HG02970 (cell line): Measurements from ENCODE around the gene GSTT2B.
A peak's percentile ranks its signal among the peaks of the same experiment; 100 is the strongest.
"Not testable (repeated sequence)": the region's sequence is repeated elsewhere in the genome, so short reads cannot be mapped to it uniquely, and the experiment has no call there.

Experiments used
- ATAC-seq: cut with Tn5 transposase; IDR thresholded peaks from one replicate; pipeline ENCODE4 v1.9.1; 2021; ENCODE audit warnings: mild to moderate bottlenecking, moderate library complexity, moderate number of reproducible peaks; ENCODE audit not compliant: unreplicated experiment, low FRiP score

Gene GSTT2B

DNA sequence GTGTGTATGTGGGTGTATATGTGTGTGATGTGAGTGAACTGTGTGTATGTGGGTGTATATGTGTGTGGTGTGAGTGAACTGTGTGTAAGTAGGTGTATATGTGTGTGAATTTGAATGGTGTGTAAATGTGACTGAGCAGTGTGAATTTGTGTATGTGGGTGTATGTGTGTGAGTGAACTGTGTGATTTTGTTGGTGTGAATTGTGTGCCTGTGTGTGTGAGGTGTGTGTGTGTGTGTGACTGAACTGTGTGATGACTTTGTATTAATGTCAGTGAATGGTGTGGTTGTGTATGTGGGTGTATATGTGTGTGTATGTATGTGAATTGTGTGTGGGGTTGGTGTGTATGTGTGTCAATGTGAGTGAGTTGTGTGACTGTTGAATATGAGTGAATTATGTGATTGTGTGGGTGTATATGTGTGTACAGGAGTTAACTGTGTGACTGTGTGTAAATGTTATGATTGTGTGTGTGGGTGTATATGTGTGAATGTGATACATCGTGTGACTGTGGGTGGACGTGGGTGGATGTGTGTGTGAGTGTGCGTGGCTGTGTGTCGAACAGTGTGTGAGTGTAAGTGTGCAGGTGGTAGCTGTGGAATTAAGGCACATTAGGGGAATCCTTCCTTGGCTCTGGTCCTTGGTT, 25.7 kb upstream of the GSTT2B start:
- ATAC-seq, result not testable (repeated sequence)

DNA sequence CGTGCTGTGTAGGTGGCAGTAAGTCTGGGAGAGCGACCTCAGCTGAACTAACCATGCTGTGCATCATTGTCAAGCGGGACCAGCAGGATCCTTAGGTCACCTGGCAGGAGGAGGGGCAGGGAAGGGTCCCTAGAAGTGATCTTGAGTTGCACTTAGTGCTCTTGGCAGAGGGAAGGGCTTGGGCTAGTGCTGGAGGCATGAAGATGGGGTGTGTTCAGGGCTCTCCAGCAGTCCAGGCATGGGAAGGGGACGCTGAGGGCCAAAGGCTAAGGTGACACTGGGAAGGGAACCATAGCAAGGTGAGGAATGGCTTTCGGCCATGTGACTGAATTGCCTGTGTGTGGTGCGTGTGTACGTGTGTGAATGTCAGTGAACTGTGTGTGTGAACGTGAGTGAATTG, 25.1 kb upstream of the GSTT2B start:
- not testable (repeated sequence) for ATAC-seq

DNA sequence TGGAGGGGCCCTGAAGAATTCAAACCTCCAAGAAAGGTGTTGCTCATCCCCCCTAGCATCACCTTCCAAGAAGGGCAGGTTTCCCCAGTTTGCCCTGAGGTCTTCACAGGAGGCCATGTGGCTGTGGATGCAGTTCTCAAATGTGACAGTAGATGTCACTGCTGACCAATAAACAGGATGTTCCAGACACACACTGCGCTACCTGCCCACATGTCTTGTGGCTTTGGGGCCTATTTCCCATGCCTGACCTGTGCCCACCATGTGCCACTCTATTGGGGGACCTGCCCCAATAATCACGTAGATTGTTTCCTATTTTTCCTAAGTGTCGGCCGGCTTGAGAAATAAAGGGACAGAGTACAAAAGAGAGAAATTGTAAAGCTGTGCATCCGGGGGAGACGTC, 23.4 kb upstream of the GSTT2B start:
- no peak for ATAC-seq

DNA sequence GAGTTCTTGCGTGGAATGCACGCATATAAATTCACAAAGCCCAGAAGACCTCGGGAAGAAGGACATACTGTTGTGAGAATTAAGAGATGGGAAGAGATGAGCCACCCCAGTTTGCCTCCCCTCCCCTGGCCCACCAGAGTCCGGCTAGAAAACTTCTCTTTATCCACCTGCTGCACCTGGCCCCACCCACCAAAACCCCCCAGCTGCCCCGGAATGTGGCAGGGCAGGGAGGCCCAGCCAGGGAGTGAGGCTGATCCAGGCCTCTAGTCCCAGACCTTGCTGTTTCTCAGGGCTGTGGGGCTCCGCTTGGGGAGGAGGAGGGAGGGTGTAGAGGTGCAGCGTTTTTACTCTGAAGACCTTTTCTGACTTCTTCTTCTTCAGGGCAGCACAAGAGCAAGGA, 19.6 kb upstream of the GSTT2B start:
- not testable (repeated sequence) for ATAC-seq

DNA sequence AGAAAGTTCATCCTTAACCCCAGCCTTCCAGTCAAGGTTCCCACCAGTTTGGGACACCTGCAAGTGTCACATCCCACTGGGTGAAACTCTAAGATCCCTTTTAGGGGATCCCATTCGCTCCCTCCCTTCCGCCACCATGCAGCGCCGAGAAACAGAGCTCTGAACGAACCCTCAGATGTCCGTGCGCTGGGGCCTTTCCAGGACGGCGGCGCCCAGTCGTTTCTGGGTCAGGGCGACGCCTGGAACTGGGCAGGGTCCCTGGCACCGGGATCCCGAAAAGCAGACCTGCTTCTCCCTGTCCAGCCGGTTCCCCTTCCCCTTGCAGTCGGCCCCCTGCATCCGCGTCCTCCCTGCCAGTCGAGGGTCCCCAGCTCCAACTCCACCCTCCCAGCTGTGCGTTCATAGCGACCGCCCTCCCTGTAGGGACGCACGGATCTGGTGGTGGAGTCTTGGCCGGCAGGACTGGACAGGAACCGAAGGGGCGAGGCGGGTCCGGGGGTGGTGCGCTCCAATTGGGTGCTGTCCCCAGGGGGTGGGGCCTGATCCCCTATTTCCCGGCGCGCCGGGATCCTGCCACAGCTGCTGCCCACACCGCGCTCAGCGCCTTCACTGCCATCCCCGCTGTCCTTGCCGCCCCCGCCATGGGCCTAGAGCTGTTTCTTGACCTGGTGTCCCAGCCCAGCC, 18.7 kb upstream of the GSTT2B start, which contains the start of gene GSTT2:
Gene GSTT2, plus strand, starts transcription at position 578 of the 684 bp plus-strand sequence.
- ATAC-seq, result not testable (repeated sequence)

DNA sequence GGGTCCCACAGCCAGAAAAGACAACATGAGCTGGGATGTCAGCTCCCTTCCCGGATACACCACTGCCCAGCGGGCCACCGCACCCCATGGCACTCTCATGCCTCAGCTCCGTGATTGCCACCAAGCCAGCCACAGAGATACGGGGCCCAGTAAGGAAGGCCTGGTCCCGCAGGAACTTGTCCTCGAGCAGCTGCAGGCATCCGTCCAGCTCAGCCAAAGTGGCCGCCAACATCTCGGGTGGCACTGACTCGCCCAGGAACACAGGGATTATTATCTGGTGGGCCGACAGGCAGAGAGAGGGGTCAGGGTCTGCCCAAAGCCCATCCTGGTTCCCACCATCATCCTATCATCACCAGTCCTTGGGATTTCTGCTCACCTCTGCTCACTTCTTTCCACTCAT, 16.3 kb upstream of the GSTT2B start:
- ATAC-seq, result not testable (repeated sequence)

DNA sequence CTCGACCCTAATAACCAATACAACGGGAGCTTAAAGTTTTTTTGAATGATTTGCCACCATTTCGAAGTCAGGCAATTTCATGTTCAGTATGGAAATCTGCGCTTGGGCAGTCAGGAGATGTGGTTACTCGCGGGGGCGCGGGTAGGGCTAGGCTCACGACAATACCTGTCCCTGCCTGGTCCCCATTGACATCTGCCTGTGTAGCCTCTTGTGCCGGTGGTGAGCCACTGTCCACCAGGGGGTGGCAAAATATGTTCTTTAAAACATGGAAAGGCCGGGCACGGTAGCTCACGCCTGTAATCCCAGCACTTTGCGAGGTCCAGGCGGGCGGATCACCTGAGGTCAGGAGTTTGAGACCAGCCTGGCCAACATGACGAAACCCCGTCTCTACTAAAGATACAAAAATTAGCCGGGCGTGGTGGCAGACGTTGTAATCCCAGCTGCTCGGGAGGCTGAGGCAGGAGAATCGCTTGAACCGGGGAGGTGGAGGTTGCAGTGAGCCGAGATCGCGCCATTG, 13.9 kb upstream of the GSTT2B start:
- not testable (repeated sequence) for ATAC-seq

DNA sequence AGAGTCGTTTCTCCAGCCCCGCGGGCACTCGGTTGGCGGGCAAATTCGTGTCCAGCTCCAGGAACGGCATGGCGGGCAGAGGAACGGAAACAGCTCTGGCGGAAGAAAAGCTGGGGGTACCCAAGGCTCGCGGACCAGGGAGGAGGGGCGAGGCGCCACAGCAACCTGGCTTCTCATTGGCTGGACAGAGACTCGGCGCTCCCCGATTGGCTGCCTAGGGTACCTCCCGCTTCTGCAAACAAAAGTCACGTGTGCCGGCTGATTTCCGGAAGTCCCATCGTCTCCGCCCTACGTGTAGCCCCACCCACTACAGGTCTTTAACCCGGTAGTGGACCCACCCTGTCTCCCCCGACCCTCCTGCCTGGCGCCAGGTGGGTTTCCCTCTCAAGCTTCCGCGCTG, 13.3 kb upstream of the GSTT2B start, which contains the start of gene DDT:
Gene DDT, minus strand, starts transcription at position 97 of the 400 bp plus-strand sequence. Its CDS starts 27 bp downstream, at position 70.
- ATAC-seq, result peak; percentile 90

DNA sequence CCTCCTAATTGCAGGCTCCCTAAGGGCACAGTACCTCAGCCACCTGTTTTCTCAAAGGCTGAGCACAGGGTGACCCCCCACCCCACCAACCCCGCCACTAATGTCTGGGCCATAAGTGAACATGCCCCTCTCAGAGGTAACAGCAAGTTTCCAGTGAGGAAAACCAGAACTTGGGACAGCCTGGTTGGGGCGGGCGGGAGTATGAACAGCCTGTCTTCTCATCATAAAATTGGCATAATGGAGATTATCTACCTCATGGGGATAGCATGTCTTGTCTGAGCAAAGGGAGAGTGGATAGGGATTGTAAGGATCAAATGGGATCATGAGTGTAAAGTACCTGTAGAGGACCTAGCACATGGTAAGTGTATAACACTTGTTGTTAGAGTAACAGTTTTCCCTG, 10.9 kb upstream of the GSTT2B start:
- ATAC-seq, result not testable (repeated sequence)

DNA sequence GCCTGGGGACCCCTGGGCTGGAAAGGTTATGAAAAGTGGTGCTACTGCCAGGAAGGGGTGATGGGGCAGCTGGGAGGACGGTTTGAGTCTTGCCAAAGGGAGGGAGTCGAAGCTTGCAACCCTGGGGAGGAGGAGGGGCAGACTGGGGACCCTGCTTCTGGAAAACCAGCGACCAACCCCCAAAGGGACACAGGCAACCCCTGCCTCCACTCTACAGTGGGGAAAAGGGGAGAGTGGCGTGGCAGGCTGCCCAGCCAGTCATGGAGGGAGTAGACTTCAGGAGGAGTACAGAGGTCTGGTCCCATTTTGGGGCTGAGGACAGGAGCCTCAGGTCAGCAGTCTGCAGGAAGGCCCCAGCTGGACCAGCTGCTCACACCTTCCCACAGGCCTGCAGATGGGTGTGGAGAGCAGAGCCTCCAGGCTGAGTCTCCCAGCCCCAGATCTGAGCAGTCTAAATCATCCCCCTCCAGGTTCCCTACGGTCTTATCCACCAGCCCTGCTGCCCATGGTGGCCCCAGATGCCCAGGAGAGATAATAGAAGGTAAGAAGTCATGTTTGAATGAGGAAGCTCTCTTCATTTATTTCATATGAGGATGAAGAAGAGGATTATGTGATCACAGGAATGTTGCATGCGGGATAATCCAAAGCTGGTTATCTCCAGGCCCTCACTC, 10.0 kb upstream of the GSTT2B start:
- ATAC-seq, result no peak

DNA sequence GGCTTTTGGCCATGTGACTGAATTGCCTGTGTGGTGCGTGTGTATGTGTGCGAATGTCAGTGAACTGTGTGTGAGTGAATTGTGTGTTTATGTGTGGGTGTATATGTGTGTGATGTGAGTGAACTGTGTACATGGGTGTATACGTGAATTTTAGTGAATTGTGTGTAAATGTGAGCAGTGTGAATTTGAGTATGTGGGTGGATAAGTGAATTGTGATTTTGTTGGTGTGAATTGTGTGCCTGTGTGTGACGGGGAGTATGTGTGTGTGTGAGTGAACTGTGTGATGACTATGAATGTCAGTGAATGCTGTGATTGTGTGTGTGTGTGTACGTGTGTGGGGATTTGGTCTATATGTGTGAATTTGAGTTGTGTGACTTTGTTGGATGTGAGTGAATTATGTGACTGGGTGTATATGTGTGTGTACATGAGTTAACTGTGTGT, 9.2 kb upstream of the GSTT2B start:
- no peak for ATAC-seq

DNA sequence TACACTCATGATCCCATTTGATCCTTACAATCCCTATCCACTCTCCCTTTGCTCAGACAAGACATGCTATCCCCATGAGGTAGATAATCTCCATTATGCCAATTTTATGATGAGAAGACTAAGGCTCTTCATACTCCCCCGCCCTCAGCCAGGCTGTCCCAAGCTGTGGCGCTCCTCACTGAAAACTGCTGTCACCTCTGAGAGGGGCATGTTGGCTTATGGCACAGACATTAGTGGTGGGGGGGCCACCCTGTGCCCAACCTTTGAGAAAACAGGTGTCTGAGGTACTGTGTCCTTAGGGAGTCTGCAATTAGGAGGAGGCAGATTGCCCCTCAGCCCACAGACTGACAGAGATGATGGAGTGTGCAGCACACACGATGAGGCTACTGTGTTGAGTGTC, 8.1 kb upstream of the GSTT2B start:
- ATAC-seq, result no peak

DNA sequence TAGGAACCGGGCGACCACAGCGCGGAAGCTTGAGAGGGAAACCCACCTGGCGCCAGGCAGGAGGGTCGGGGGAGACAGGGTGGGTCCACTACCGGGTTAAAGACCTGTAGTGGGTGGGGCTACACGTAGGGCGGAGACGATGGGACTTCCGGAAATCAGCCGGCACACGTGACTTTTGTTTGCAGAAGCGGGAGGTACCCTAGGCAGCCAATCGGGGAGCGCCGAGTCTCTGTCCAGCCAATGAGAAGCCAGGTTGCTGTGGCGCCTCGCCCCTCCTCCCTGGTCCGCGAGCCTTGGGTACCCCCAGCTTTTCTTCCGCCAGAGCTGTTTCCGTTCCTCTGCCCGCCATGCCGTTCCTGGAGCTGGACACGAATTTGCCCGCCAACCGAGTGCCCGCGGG, 5.6 kb upstream of the GSTT2B start, which contains the start of gene DDTL:
Gene DDTL, plus strand, starts transcription at position 321 of the 400 bp plus-strand sequence. Its CDS starts 27 bp downstream, at position 348.
- ATAC-seq, result peak; percentile 91

DNA sequence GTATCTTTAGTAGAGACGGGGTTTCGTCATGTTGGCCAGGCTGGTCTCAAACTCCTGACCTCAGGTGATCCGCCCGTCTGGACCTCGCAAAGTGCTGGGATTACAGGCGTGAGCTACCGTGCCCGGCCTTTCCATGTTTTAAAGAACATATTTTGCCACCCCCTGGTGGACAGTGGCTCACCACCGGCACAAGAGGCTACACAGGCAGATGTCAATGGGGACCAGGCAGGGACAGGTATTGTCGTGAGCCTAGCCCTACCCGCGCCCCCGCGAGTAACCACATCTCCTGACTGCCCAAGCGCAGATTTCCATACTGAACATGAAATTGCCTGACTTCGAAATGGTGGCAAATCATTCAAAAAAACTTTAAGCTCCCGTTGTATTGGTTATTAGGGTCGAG, 5.1 kb upstream of the GSTT2B start:
- ATAC-seq, result not testable (repeated sequence)

DNA sequence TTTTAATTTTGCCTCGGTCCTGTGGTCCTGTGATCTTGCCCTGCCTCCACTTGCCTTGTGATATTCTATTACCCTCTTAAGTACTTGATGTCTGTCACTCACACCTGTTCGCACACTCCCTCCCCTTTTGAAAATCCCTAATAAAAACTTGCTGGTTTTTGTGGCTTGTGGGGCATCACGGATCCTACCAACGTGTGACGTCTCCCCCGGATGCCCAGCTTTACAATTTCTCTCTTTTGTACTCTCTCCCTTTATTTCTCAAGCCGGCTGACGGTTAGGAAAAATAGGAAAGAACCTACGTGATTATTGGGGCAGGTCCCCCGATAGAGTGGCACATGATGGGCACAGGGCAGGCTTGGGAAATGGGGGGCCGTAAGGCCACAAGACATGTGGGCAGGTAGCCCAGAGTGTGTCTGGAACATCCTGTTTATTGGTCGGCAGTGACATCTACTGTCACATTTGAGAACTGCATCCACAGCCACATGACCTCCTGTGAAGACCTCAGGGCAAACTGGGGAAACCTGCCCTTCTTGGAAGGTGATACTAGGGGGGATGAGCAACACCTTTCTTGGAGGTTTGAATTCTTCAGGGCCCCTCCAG, 4.6 kb downstream of the GSTT2B start:
- ATAC-seq, result not testable (repeated sequence)

DNA sequence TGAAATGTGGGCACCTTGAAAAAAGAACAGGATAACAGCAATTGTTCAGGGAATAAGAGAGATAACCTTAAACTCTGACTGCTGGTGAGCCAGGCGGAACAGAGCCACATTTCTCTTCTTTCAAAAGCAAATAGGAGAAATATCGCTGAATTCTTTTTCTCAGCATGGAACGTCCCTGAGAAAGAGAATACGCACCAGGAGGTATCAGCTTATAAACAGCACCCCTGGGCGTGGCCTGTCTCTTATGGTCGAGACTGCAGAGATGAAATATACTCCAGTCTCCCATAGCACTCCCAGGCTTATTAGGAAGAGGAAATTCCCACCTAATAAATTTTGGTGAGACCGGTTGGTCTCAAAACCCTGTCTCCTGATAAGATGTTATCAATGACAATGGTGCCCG, 5.1 kb downstream of the GSTT2B start:
- not testable (repeated sequence) for ATAC-seq

DNA sequence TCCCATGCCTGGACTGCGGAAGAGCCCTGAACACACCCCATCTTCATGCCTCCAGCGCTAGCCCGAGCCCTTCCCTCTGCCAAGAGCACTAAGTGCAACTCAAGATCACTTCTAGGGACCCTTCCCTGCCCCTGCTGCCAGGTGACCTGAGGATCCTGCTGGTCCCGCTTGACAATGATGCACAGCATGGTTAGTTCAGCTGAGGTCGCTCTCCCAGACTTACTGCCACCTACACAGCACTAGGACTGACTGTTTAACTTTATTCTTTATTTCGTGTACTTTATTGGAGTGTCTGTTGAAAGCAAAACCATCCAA, 6.0 kb downstream of the GSTT2B start:
- ATAC-seq, result not testable (repeated sequence)

DNA sequence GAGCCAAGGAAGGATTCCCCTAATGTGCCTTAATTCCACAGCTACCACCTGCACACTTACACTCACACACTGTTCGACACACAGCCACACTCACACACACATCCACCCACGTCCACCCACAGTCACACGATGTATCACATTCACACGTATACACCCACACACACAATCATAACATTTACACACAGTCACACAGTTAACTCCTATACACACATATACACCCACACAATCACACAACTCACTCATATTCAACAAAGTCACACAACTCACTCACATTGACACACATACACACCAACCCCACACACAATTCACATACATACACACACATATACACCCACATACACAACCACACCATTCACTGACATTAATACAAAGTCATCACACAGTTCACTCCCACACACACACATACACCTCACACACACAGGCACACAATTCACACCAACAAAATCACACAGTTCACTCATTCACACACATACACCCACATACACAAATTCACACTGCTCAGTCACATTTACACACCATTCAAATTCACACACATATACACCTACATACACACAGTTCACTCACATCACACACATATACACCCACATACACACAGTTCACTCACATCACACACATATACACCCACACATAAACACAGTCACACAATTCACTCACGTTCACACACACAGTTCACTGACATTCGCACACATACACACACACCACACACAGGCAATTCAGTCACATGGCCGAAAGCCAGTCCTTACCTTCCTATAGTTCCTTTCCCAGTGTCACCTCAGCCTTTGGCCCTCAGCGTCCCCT, 6.6 kb downstream of the GSTT2B start:
- not testable (repeated sequence) for ATAC-seq

DNA sequence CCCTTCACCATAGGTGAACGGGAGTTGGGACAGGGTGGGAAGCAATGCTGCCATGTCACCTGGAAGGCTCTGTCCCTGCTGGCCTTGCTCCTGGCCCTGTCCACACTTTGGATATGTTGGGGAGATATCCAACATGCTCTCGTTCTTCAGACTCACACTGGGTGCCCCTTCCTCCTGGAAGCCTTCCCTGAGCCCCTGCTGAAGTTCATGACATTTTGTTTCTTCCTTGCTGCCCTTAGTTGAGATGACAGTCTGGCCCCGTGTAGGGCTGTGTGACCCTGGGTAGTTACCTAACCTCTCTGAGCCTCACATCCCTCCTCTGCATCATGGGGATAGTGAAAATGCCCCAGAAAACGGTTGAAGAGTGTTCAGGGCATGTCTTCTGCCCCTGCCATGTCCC, 7.5 kb downstream of the GSTT2B start:
- not testable (repeated sequence) for ATAC-seq
